HUES6 (cell line): ENCODE results near the gene SH3BP5L.

Experiments
- H3K27ac ChIP-seq: 2 replicates; pipeline ENCODE4 v1.7.0; 2013; ENCODE audit warnings: low read depth, mild to moderate bottlenecking, low read length, inconsistent platforms
- H3K27me3 ChIP-seq: 2 replicates; pipeline ENCODE4 v1.6.1; 2013; ENCODE audit warnings: low read length; ENCODE audit not compliant: control insufficient read depth, insufficient read depth
- H3K36me3 ChIP-seq: 2 replicates; pipeline ENCODE4 v1.6.1; 2013; ENCODE audit warnings: low read length; ENCODE audit not compliant: control insufficient read depth, insufficient read depth
- H3K4me1 ChIP-seq: 2 replicates; pipeline ENCODE4 v1.6.1; 2013; ENCODE audit warnings: low read length; ENCODE audit not compliant: control insufficient read depth, insufficient read depth
- H3K4me3 ChIP-seq: 2 replicates; pipeline ENCODE4 v1.5.1; 2013; ENCODE audit warnings: low read depth, low read length
- H3K9ac ChIP-seq: one replicate; pipeline ENCODE4 v1.6.1; 2013; ENCODE audit warnings: mild to moderate bottlenecking, low read length
- H3K9me3 ChIP-seq: 2 replicates; pipeline ENCODE4 v1.6.1; 2013; ENCODE audit warnings: low read depth, low read length; ENCODE audit not compliant: control insufficient read depth, insufficient read depth

Gene SH3BP5L

GRCh38 chr1:248825909-248826760 lies at the start of gene SH3BP5L:
Gene SH3BP5L, minus strand, starts transcription at chr1:248825915. Its CDS starts 980 bp downstream, at chr1:248824935.
- Histone ChIP-seq H3K9ac (peak within 1 kb of the TSS; percentile 96), H3K9me3 (no peaks in the 10 kb centered on the region), H3K4me1 (peaks cover 19% of the 10 kb centered on the region), H3K27ac (peak within 1 kb of the TSS; percentile 100), H3K4me3 (peak within 1 kb of the TSS; percentile 95), H3K36me3 (peaks cover 31% of the 10 kb centered on the region), H3K27me3 (no peaks in the 10 kb centered on the region)

- no peaks in the 10 kb centered on the region for H3K36me3 ChIP-seq
- peak overlapping the region; percentile 53 for H3K9ac ChIP-seq
- H3K4me3 ChIP-seq, result peak overlapping the region; percentile 79
- no peak overlapping the region for H3K27ac ChIP-seq
- H3K27me3 ChIP-seq, result no peaks in the 10 kb centered on the region
- H3K9me3 ChIP-seq, result no peaks in the 10 kb centered on the region
- H3K4me1 ChIP-seq, result no peaks in the 10 kb centered on the region
These were observed 48.3 kb upstream of the SH3BP5L start for GRCh38 chr1:248873993-248874533.

- Histone ChIP-seq H3K36me3 (no peaks in the 10 kb centered on the region), H3K4me1 (no peaks in the 10 kb centered on the region), H3K9me3 (no peaks in the 10 kb centered on the region), H3K4me3 (peak overlapping the region; percentile 79), H3K27me3 (no peaks in the 10 kb centered on the region), H3K27ac (no peak overlapping the region), H3K9ac (peak overlapping the region; percentile 74)
These were observed 47.8 kb upstream of the SH3BP5L start for GRCh38 chr1:248873409-248873992.

- Histone ChIP-seq H3K27ac (no peak overlapping the region), H3K9me3 (no peaks in the 10 kb centered on the region), H3K9ac (peak overlapping the region; percentile 74), H3K36me3 (no peaks in the 10 kb centered on the region), H3K27me3 (no peaks in the 10 kb centered on the region), H3K4me3 (peak overlapping the region; percentile 79), H3K4me1 (no peaks in the 10 kb centered on the region)
These were observed 47.2 kb upstream of the SH3BP5L start for GRCh38 chr1:248872752-248873408.

GRCh38 chr1:248871837-248872401 lies 46.2 kb upstream of the SH3BP5L start:
- Histone ChIP-seq H3K4me3 (peak overlapping the region; percentile 27), H3K36me3 (no peaks in the 10 kb centered on the region), H3K9me3 (no peaks in the 10 kb centered on the region), H3K9ac (no peak overlapping the region), H3K4me1 (no peaks in the 10 kb centered on the region), H3K27ac (no peak overlapping the region), H3K27me3 (no peaks in the 10 kb centered on the region)

GRCh38 chr1:248862998-248863881 lies 37.5 kb upstream of the SH3BP5L start:
- H3K27me3 ChIP-seq, result peaks cover 43% of the 10 kb centered on the region
- no peak overlapping the region for H3K27ac ChIP-seq
- H3K9ac ChIP-seq, result peak overlapping the region; percentile 13
- no peaks in the 10 kb centered on the region for H3K36me3 ChIP-seq
- H3K4me1 ChIP-seq, result peaks cover 16% of the 10 kb centered on the region
- H3K4me3 ChIP-seq, result peak overlapping the region; percentile 92
- H3K9me3 ChIP-seq, result no peaks in the 10 kb centered on the region

GRCh38 chr1:248862695-248862997 lies 36.9 kb upstream of the SH3BP5L start:
- Histone ChIP-seq H3K9me3 (no peaks in the 10 kb centered on the region), H3K4me1 (peaks cover 22% of the 10 kb centered on the region), H3K36me3 (no peaks in the 10 kb centered on the region), H3K27ac (no peak overlapping the region), H3K9ac (peak overlapping the region; percentile 13), H3K4me3 (peak overlapping the region; percentile 92), H3K27me3 (peaks cover 43% of the 10 kb centered on the region)

GRCh38 chr1:248861616-248862015 lies 35.9 kb upstream of the SH3BP5L start:
- H3K27ac ChIP-seq, result no peak overlapping the region
- no peaks in the 10 kb centered on the region for H3K36me3 ChIP-seq
- peaks cover 43% of the 10 kb centered on the region for H3K27me3 ChIP-seq
- no peak overlapping the region for H3K9ac ChIP-seq
- peaks cover 29% of the 10 kb centered on the region for H3K4me1 ChIP-seq
- H3K9me3 ChIP-seq, result no peaks in the 10 kb centered on the region
- H3K4me3 ChIP-seq, result no peak overlapping the region

- H3K9me3 ChIP-seq, result no peaks in the 10 kb centered on the region
- peaks cover 9% of the 10 kb centered on the region for H3K36me3 ChIP-seq
- no peak overlapping the region for H3K27ac ChIP-seq
- H3K4me3 ChIP-seq, result peak overlapping the region; percentile 98; the same call in 1 of the 2 replicates
- peaks cover 40% of the 10 kb centered on the region for H3K27me3 ChIP-seq
- H3K4me1 ChIP-seq, result peaks cover 29% of the 10 kb centered on the region
- H3K9ac ChIP-seq, result no peak overlapping the region
These were observed 34.3 kb upstream of the SH3BP5L start for GRCh38 chr1:248860007-248860406.
